Hematopoietic multipotent progenitor cell treated with erythropoietin and hydrocortisone succinate and interleukin-3 and kit ligand, for 4 days (in vitro differentiated cells): ENCODE measurements around the gene PHLDA2.

Source experiments
- DNase-seq: peaks from one replicate; pipeline ENCODE4 v3.0.0-alpha.2; 2015

PHLDA2 gene

GRCh38 chr11:2896047-2896446, 33.2 kb downstream of the PHLDA2 start:
- DNase-seq = no peak

- DNase-seq = no peak
These were observed 35.3 kb downstream of the PHLDA2 start for GRCh38 chr11:2893935-2894334.

DNA sequence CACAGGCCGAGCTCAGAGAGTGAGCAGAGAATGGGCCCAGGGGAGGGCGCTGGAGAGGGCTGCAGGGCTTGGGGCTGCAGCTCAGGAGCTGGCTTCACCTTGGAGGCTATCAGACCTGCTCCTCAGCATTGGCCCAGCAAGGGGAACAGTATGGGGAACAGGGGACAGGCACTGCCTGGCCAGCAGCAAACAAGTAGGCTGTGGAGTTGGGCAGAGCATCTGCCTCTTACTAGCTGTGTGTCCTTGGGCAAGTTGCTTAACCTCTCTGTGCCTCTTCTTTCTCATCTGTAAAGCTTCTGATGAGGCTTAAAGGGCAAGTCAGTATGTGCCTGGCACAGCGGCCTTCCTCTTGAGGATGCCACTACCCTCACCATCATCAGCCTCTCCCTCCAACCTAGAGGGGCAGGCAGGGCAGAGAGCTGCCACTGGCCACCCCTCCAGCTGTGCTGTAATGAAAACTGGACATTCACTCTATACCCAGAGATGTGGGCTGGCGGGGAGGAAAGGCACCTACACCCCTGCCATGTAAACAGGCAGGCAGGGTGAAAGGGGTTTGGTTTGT, 36.2 kb downstream of the PHLDA2 start:
- DNase-seq = peak; percentile 71

GRCh38 chr11:2892215-2892966, 36.8 kb downstream of the PHLDA2 start:
- DNase-seq = peak; percentile 78

DNA sequence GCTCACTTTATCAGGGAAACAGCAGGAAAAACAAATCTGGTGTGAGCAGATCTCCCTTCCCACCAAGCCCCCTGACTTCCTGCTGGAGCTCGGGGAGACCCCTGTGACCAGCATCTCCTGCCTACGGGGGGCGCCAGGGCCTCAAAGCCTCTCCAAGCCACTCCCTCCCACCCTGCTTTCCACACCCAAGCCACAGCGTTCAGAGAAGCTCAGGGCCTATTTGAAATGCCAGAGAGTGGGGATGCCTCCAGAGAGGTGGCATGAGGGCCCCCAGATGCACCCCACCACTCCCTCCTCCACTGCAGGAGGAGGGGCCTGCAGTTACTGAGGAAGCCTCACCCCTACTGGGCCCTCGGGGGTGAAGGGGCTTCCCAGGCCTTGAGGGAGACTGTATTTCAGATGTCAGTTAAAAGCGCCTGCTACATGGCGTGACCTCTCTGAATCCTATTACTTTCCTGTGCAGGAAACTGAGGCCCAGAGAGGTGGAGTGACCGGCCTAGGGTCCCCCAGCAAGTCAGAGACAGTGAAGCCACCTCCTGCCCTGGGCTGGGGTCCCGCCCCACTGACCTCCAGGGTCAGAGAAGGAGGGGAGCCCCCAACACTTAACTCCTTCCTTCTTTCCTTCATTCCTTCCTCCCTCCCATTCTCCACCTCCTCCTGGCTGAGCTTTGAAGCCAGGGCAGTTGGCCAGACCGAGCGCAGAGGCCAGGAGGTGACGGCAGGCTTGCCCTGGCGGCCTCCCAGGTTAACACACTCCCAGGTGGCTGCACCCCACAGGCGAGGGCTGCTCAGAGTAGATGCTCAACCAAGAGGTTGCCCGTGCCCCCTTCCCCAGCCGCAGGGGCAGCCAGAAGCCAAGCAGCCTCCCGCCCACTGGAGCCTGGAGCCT, 37.6 kb downstream of the PHLDA2 start:
- peak; percentile 72 for DNase-seq

- DNase-seq = no peak
These were observed 38.5 kb downstream of the PHLDA2 start for GRCh38 chr11:2890466-2891294.

DNA sequence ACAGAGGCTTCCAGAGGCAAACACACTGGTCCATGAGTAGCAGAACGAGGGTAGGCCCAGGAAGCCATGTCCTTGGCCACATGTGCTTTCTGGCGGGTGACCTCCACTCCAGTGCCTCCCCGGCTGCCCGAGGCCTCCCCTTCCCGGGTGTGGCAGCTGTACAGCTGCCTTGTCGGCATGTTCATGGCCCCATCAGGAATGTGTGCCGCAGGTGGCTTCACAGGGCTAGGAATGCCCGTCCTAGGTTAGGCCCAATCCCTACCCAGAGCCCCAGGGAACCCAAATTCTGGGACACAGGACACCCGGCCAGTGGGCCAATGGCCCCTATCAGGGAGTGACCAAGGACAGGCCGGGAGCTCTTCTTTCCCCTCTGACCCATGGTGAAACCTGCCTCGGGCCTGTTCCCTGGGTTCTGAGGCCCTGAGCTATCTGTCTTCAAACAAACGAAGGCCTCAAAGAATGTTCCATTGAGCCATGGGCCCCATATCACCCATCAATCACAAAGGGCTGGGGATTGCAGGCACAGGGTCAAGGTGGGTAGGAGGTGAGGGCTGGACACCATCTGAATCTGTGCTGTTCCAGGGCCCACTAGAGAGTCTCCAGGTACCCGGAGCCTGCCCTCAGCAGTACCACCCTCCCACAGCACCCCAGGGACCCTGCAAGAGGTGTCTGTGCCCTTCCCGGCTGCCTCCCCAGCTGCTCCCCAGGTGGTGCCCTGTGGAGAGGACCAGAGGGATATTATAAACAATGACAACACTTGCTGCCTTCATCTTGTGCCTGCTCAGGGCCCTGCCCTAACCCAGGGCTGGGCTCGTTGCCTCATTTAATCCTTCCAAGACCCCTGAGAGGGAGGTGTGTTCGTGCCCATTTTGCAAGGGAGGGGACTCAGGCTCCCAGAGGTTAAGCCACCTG, 39.6 kb downstream of the PHLDA2 start:
- no peak for DNase-seq

GRCh38 chr11:2888266-2888968, 40.8 kb downstream of the PHLDA2 start:
- DNase-seq = peak; percentile 91

- no peak for DNase-seq
These were observed 41.6 kb downstream of the PHLDA2 start for GRCh38 chr11:2887515-2888195.

GRCh38 chr11:2886936-2887335, 42.3 kb downstream of the PHLDA2 start:
- no peak for DNase-seq

DNA sequence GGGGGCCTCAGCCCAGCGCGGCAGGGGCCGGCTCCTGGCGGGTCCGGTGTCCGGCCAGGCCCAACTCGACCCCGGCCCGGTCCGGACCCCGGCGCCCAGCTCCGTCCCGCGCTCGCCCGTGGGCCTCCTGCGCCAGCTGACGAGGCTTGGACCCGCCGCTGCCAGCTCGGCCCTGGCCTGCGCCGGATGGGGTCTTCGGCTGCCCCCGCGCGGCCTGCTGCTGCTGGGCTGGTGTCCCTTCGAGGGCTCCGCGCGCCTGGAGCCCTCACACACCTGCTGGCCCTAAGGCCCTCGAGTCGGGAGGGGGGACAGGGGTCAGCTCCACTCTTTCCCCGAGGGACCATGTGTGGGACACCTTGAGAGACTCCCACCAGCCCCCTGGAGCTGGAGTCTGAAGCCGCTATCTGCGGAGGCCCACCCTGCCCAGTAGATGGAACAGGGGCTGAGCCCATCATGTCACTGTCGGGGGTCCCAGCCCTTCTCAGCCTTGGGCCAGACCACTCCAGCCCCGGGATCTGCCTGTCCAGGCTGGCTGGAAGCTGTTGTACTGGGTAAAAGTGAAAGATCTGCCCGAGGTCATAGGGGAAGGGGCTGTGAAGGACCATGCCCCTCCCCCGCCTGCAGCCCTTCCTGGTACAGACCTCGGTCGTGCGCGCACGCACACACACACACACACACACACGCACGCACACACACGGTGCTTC, 42.9 kb downstream of the PHLDA2 start:
- peak; percentile 54 for DNase-seq

DNA sequence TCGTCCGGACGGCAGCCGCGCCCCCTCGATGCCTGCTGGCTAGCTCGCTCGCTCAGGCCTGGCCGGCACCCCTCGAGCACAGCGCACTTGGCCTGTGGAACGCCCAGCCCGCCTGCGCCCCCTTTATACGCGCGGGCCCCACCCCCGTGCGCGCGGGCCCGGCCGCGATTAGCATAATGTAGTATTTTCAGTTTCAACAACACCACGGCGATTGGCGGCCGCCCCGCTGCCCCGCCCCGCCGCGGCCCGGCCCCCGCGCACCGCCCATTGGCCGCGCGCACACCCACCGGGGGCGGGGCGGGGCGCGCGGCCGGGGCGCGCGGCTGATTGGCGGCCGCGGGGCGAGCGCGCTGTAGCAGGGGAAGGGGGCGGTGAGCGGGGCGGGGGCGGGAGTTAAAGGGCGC, 43.5 kb downstream of the PHLDA2 start, which contains the start of gene CDKN1C:
Gene CDKN1C, minus strand, starts transcription at position 98 of the 404 bp plus-strand sequence. CDS start 319 bp downstream, outside the sequence.
- DNase-seq = peak; percentile 91

GRCh38 chr11:2885017-2885677, 44.1 kb downstream of the PHLDA2 start:
- peak; percentile 74 for DNase-seq

DNA sequence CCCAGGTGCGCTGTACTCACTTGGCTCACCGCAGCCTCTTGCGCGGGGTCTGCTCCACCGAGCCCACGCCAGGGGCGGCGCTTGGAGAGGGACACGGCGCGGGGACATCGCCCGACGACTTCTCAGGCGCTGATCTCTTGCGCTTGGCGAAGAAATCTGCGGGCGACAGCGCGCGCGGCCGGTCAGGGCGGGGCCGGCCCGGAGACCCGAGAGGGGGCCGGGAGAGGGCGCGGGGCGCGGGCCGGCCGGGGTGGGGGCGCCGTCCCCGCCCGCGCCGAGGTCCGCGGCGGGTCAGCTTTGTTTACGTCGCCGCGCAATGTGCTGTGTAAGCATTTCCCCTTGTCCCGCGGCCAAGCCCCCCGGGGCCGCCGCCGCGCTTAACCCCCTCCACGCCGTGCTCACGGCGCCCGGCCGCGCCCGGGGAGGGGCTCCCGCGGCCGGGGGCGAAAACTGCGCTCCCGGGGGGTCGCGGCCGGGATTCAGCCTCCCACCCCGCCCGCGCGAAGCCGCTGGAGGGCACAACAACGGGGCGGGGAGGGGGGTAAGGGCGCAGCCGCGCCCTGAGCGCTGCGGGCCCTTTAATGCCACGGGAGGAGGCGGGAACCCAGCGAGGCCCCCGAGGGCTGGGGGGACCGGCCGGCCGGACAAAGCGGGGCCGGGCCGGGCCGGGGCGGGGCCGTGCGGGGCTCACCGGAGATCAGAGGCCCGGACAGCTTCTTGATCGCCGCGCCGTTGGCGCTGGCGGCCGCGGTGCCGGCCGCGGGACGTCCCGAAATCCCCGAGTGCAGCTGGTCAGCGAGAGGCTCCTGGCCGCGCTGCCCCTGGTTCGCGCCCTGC, 45.0 kb downstream of the PHLDA2 start:
- peak; percentile 30 for DNase-seq

DNA sequence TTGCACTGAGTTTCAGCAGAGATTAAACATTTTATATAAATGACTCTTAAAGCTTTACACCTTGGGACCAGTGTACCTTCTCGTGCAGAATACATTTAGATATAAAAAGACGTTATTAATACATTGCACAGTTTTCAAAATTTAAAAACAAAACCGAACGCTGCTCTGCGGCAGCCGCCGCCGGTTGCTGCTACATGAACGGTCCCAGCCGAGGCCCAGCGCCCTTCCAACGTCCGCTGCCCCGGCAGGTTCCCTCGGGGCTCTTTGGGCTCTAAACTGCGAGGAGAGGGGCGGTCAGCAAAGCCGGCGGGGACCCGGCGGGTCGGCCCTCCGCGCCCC, 45.6 kb downstream of the PHLDA2 start:
- no peak for DNase-seq

- DNase-seq = no peak
These were observed 46.7 kb downstream of the PHLDA2 start for GRCh38 chr11:2882396-2883110.

- DNase-seq = no peak
These were observed 47.2 kb downstream of the PHLDA2 start for GRCh38 chr11:2881981-2882375.
